GM20000 (cell line): ENCODE data around the gene C3AR1.

Source experiments
- DNase-seq: peaks from one replicate; pipeline ENCODE4 v3.0.0; 2012; ENCODE audit warnings: low spot score
- TF ChIP-seq, protein P1 (sequence below): IDR thresholded peaks from 2 replicates; pipeline ENCODE4 v1.5.1; 2012; ENCODE audit warnings: mild to moderate bottlenecking, control low read depth; ENCODE audit errors: extremely low read depth, missing control alignments

Gene C3AR1

GRCh38 chr12:8040791-8041190, 25.4 kb downstream of the C3AR1 start:
- no peak for DNase-seq
- TF ChIP-seq, protein P1, sequence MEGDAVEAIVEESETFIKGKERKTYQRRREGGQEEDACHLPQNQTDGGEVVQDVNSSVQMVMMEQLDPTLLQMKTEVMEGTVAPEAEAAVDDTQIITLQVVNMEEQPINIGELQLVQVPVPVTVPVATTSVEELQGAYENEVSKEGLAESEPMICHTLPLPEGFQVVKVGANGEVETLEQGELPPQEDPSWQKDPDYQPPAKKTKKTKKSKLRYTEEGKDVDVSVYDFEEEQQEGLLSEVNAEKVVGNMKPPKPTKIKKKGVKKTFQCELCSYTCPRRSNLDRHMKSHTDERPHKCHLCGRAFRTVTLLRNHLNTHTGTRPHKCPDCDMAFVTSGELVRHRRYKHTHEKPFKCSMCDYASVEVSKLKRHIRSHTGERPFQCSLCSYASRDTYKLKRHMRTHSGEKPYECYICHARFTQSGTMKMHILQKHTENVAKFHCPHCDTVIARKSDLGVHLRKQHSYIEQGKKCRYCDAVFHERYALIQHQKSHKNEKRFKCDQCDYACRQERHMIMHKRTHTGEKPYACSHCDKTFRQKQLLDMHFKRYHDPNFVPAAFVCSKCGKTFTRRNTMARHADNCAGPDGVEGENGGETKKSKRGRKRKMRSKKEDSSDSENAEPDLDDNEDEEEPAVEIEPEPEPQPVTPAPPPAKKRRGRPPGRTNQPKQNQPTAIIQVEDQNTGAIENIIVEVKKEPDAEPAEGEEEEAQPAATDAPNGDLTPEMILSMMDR = no peak

DNA sequence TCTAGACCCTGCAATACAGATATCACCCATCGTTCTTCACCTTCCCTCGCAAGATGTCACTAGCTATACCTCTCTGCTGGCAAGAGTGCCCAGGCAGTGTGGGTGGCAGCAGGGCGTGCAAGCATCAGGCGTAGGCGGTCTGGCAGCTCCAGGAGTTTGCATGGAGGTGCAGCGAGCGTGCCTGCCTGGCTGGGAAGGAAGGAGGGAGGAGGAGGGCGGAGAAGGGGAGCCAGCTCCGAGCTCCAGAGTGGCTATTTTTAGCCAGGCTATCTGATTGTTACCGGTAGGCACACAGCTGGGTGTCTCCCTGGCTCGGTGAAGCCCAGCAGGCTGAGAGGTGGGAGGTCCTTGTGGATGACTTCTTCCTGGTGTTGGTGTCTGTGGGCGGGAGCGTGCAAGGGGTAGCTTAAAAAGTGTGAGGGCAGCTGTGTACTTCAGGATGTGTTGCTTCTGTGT, 27.5 kb downstream of the C3AR1 start:
- DNase-seq = no peak

GRCh38 chr12:8037947-8038346, 28.2 kb downstream of the C3AR1 start:
- DNase-seq = no peak
- TF ChIP-seq, protein P1 = no peak

More for the DNA sequence above, 27.5 kb downstream of the C3AR1 start:
- TF ChIP-seq, protein P1 = no peak

DNA sequence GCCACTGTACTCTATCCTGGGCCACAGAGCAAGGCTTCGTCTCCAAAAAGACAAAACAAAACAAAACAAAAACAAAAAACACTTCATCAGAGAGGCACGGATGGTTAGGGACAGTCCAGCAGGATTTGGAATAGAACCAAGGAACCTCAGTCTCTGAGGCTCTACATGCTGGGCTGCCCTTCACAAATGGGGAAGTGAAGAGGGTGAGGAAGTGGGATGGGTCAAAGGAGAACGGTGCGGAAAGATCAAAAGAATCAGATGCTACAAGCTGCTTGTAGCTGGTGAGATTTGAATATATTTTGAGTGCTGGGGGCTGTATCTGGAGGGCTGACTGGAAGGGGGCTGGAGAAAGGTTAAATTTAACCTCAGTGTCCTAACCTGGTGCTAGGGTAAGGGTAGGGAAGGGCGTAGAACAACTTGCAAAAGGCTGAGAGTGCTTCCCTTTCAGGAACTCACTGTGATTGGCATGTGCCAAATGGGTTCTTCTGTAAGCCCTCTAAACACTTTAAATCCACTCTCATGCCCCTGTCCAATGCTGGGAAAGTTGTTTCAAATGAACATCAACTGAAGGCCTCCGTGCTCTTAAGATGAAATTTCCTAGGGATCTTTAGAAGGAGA, 29.0 kb downstream of the C3AR1 start:
- peak; percentile 63 for DNase-seq
- TF ChIP-seq, protein P1 = no peak

DNA sequence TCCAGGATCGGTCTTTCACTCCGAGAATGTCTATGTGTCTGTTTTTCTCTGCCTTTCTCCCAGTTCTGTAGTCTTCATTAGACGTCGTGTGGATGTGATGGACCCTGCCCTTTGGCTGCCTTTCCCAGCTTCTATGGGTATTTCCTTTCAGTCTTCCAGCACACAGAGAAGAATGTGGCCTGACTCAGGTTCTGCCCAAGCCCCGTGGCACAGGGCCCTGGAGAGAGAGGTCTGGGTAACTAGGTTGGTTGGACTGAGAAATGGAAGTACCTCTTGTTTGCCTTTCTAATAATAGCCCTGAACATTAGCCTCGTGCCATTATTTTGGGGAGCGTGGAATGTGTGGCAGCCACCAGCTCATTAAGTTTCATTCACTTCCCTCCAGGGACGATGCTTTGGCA, 29.8 kb downstream of the C3AR1 start:
- TF ChIP-seq, protein P1 = no peak
- DNase-seq = no peak

DNA sequence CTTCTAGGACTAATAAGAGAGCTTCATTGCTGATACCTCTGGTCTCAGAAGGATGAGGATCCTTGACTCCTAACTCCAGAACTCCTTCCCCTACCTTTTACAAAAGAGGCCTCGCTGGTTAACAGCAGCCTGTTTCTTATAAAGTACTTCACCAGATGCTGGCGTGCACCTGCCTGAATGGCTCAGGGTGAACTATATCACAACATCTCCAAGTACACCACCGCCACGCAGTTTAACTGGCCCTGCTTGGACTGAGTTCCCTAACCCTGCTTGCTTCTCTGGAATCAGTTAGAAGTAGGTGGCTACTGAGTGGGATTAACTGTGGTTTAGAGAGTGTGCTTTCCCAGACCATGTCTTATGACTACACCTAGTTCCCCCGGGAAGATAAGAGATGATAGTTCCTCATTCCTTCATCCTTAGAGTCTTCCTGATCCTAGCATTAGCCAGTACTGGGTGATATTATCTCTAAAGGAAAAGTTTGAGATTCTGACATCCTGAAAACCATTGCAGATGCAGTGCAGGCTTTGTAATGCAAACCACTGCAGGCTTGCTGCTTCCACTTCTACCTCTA, 30.6 kb downstream of the C3AR1 start:
- no peak for DNase-seq
- TF ChIP-seq, protein P1 = no peak

- no peak for DNase-seq
- TF ChIP-seq, protein P1 = no peak
These were observed 31.4 kb downstream of the C3AR1 start for GRCh38 chr12:8034802-8035201.
